ENCODE results near the gene GINS2.

Gene GINS2

GRCh38 chr16:85688586-85689284 lies at the start of gene GINS2:
Gene GINS2, minus strand, starts transcription at chr16:85688954. Its CDS starts 56 bp downstream, at chr16:85688898.
- DNase-seq (ENCODE audit: insufficient read length, low spot score) (peak; percentile 78), FAIRE-seq (no peak)
- no peak for TF ChIP-seq CTCF (IDR thresholded peaks at IDR 0.05; ENCODE audit: insufficient read depth, missing control alignments)

- no peak for DNase-seq (ENCODE audit: insufficient read length, low spot score)
- no peak for FAIRE-seq
- TF ChIP-seq CTCF (IDR thresholded peaks at IDR 0.05; ENCODE audit: insufficient read depth, missing control alignments): no peak
Measured at GRCh38 chr16:85736921-85737320, 48.2 kb upstream of the GINS2 start.

- DNase-seq (ENCODE audit: insufficient read length, low spot score): no peak
- FAIRE-seq: no peak
Measured at GRCh38 chr16:85735946-85736345, 47.2 kb upstream of the GINS2 start.

GRCh38 chr16:85735225-85735635 lies 46.5 kb upstream of the GINS2 start:
- DNase-seq (ENCODE audit: insufficient read length, low spot score) (no peak), FAIRE-seq (no peak)
- no peak for TF ChIP-seq CTCF (IDR thresholded peaks at IDR 0.05; ENCODE audit: insufficient read depth, missing control alignments)

More at GRCh38 chr16:85735946-85736345, 47.2 kb upstream of the GINS2 start:
- no peak for TF ChIP-seq CTCF (IDR thresholded peaks at IDR 0.05; ENCODE audit: insufficient read depth, missing control alignments)

- FAIRE-seq (no peak), DNase-seq (ENCODE audit: insufficient read length, low spot score) (no peak)
- TF ChIP-seq CTCF (IDR thresholded peaks at IDR 0.05; ENCODE audit: insufficient read depth, missing control alignments): no peak
Measured at GRCh38 chr16:85734311-85735017, 45.7 kb upstream of the GINS2 start.

- no peak for FAIRE-seq
Measured at GRCh38 chr16:85733839-85734170, 45.1 kb upstream of the GINS2 start.

More at GRCh38 chr16:85733839-85734170, 45.1 kb upstream of the GINS2 start:
- no peak for DNase-seq (ENCODE audit: insufficient read length, low spot score)
- no peak for TF ChIP-seq CTCF (IDR thresholded peaks at IDR 0.05; ENCODE audit: insufficient read depth, missing control alignments)
